ENCODE results near the gene OR5AU1. TPM values are rescaled to one million over a fixed set of nuclear protein-coding genes. Genes with fewer than 3 reads are reported as not detected.
A peak's percentile ranks its signal among the peaks of the same experiment; 100 is the strongest.
"Not testable (repeated sequence)": the region's sequence is repeated elsewhere in the genome, so short reads cannot be mapped to it uniquely, and the experiment has no call there.

OR5AU1 gene
- total and polyA plus RNA-seq, 9 donors, result 0.01 to 0.06 (median 0.03) TPM; not detected in 3

DNA sequence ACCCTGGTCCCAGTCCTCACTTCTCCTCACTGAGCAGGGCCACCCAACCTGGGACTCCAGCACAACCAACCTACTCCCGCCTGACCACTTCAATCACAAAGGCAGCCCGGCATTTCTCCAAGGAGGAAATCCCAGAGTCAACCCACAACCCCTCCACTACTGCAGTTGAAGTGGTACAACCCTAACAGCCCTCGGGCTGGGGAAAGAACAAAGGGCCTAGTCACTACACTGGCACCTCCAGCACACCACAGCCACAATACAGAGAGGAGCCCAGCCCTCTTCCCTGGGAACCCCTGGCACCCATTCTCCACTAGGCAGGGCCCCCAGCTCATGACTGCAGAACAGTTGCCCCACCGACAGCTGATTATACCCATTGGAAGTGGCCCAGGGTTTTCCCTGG, 13.7 kb upstream of the OR5AU1 start:
- H3K4me3 ChIP-seq (ENCODE audit: low read length), result no peak overlapping the region
- H3K9me3 ChIP-seq (replicated peaks; ENCODE audit: control insufficient read depth, low read depth, low read length), result no peaks in the 10 kb centered on the region
- H3K36me3 ChIP-seq (ENCODE audit: control insufficient read depth, insufficient read depth, low read length), result no peaks in the 10 kb centered on the region
- H3K27me3 ChIP-seq (ENCODE audit: control insufficient read depth, insufficient read depth, low read length), result peaks cover 5% of the 10 kb centered on the region
- DNase-seq, result no peak
- 81% methylated on average over 4 of the region's 4 CpGs for WGBS (ENCODE audit: insufficient coverage)
- H3K4me1 ChIP-seq (ENCODE audit: control insufficient read depth, insufficient read depth, low read length), result no peaks in the 10 kb centered on the region
- H3K27ac ChIP-seq (ENCODE audit: low read length), result no peak overlapping the region

GRCh38 chr14:21168055-21168454, 12.2 kb upstream of the OR5AU1 start:
- H3K27me3 ChIP-seq (ENCODE audit: control insufficient read depth, insufficient read depth, low read length), result peaks cover 5% of the 10 kb centered on the region
- H3K9me3 ChIP-seq (replicated peaks; ENCODE audit: control insufficient read depth, low read depth, low read length), result no peaks in the 10 kb centered on the region
- H3K4me1 ChIP-seq (ENCODE audit: control insufficient read depth, insufficient read depth, low read length), result no peaks in the 10 kb centered on the region
- H3K4me3 ChIP-seq (ENCODE audit: low read length), result no peak overlapping the region
- no peaks in the 10 kb centered on the region for H3K36me3 ChIP-seq (ENCODE audit: control insufficient read depth, insufficient read depth, low read length)
- WGBS (ENCODE audit: insufficient coverage), result 82% methylated on average over 5 of the region's 8 CpGs
- no peak overlapping the region for H3K27ac ChIP-seq (ENCODE audit: low read length)
- no peak for DNase-seq

- H3K36me3 ChIP-seq (ENCODE audit: control insufficient read depth, insufficient read depth, low read length); H3K27me3 ChIP-seq (ENCODE audit: control insufficient read depth, insufficient read depth, low read length); H3K27ac ChIP-seq (ENCODE audit: low read length); H3K4me1 ChIP-seq (ENCODE audit: control insufficient read depth, insufficient read depth, low read length); H3K4me3 ChIP-seq (ENCODE audit: low read length); H3K9me3 ChIP-seq (replicated peaks; ENCODE audit: control insufficient read depth, low read depth, low read length): not testable (repeated sequence)
- peak; percentile 2 for DNase-seq
- no CpG with 5 or more reads among the region's 1 CpG for WGBS (ENCODE audit: insufficient coverage)
Observed at GRCh38 chr14:21165670-21166069, 9.8 kb upstream of the OR5AU1 start.

- WGBS (ENCODE audit: insufficient coverage), result no CpG with 5 or more reads among the region's 7 CpGs
- not testable (repeated sequence) for DNase-seq; H3K36me3 ChIP-seq (ENCODE audit: control insufficient read depth, insufficient read depth, low read length); H3K4me3 ChIP-seq (ENCODE audit: low read length); H3K27me3 ChIP-seq (ENCODE audit: control insufficient read depth, insufficient read depth, low read length); H3K4me1 ChIP-seq (ENCODE audit: control insufficient read depth, insufficient read depth, low read length); H3K9me3 ChIP-seq (replicated peaks; ENCODE audit: control insufficient read depth, low read depth, low read length); H3K27ac ChIP-seq (ENCODE audit: low read length)
Observed at GRCh38 chr14:21165002-21165605, 9.2 kb upstream of the OR5AU1 start.

GRCh38 chr14:21163871-21164291, 8.0 kb upstream of the OR5AU1 start:
- WGBS (ENCODE audit: insufficient coverage), result 27% methylated on average over 2 of the region's 4 CpGs

DNA sequence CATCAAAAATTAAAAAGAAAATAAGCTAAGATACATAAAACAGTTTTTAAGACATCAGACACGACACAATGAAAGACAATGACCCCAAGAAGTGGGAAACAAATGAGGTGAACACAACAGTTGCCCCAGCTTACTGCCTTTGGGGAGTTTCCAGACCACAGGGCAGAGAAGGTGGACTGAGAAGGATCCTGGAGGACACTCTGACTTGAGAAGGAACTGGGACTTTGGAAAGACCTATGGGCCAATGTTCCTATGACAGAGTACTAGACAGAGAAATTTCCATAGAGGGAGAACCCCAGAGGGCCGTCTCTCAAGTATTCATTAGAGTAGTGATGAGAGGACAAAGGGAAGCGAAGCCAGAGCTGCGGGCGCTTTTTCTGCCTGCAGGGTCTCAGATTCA, 6.2 kb upstream of the OR5AU1 start:
- H3K27me3 ChIP-seq (ENCODE audit: control insufficient read depth, insufficient read depth, low read length), result peaks cover 3% of the 10 kb centered on the region
- no peaks in the 10 kb centered on the region for H3K4me1 ChIP-seq (ENCODE audit: control insufficient read depth, insufficient read depth, low read length)
- no peak overlapping the region for H3K4me3 ChIP-seq (ENCODE audit: low read length)
- WGBS (ENCODE audit: insufficient coverage), result 90% methylated on average over 4 of the region's 5 CpGs
- H3K9me3 ChIP-seq (replicated peaks; ENCODE audit: control insufficient read depth, low read depth, low read length), result no peaks in the 10 kb centered on the region
- DNase-seq, result no peak
- no peak overlapping the region for H3K27ac ChIP-seq (ENCODE audit: low read length)
- no peaks in the 10 kb centered on the region for H3K36me3 ChIP-seq (ENCODE audit: control insufficient read depth, insufficient read depth, low read length)

More at GRCh38 chr14:21163871-21164291, 8.0 kb upstream of the OR5AU1 start:
- DNase-seq, result no peak
- H3K27me3 ChIP-seq (ENCODE audit: control insufficient read depth, insufficient read depth, low read length), result peaks cover 5% of the 10 kb centered on the region
- no peak overlapping the region for H3K27ac ChIP-seq (ENCODE audit: low read length)
- H3K4me1 ChIP-seq (ENCODE audit: control insufficient read depth, insufficient read depth, low read length), result no peaks in the 10 kb centered on the region
- H3K9me3 ChIP-seq (replicated peaks; ENCODE audit: control insufficient read depth, low read depth, low read length), result no peaks in the 10 kb centered on the region
- no peaks in the 10 kb centered on the region for H3K36me3 ChIP-seq (ENCODE audit: control insufficient read depth, insufficient read depth, low read length)
- no peak overlapping the region for H3K4me3 ChIP-seq (ENCODE audit: low read length)

- Histone ChIP-seq H3K36me3 (ENCODE audit: control insufficient read depth, insufficient read depth, low read length) (no peaks in the 10 kb centered on the region), H3K9me3 (replicated peaks; ENCODE audit: control insufficient read depth, low read depth, low read length) (no peaks in the 10 kb centered on the region), H3K4me1 (ENCODE audit: control insufficient read depth, insufficient read depth, low read length) (no peaks in the 10 kb centered on the region), H3K4me3 (ENCODE audit: low read length) (no peak overlapping the region), H3K27me3 (ENCODE audit: control insufficient read depth, insufficient read depth, low read length) (peaks cover 2% of the 10 kb centered on the region), H3K27ac (ENCODE audit: low read length) (no peak overlapping the region)
- 86% methylated on average over 1 of the region's 4 CpGs for WGBS (ENCODE audit: insufficient coverage)
- DNase-seq, result no peak
Observed at GRCh38 chr14:21160061-21160610, 4.3 kb upstream of the OR5AU1 start.

- not testable (repeated sequence) for H3K4me3 ChIP-seq (ENCODE audit: low read length); H3K9me3 ChIP-seq (replicated peaks; ENCODE audit: control insufficient read depth, low read depth, low read length); H3K27me3 ChIP-seq (ENCODE audit: control insufficient read depth, insufficient read depth, low read length); H3K27ac ChIP-seq (ENCODE audit: low read length); H3K4me1 ChIP-seq (ENCODE audit: control insufficient read depth, insufficient read depth, low read length); H3K36me3 ChIP-seq (ENCODE audit: control insufficient read depth, insufficient read depth, low read length); DNase-seq
- no CpG with 5 or more reads among the region's 1 CpG for WGBS (ENCODE audit: insufficient coverage)
Observed at GRCh38 chr14:21158175-21158574, 2.3 kb upstream of the OR5AU1 start.

GRCh38 chr14:21149641-21150367, 6.1 kb downstream of the OR5AU1 start:
- no peaks in the 10 kb centered on the region for H3K4me1 ChIP-seq (ENCODE audit: control insufficient read depth, insufficient read depth, low read length)
- no peak overlapping the region for H3K4me3 ChIP-seq (ENCODE audit: low read length)
- WGBS (ENCODE audit: insufficient coverage), result 81% methylated on average over 3 of the region's 4 CpGs
- peaks cover 8% of the 10 kb centered on the region for H3K9me3 ChIP-seq (replicated peaks; ENCODE audit: control insufficient read depth, low read depth, low read length)
- H3K27ac ChIP-seq (ENCODE audit: low read length), result no peak overlapping the region
- no peak for DNase-seq
- no peaks in the 10 kb centered on the region for H3K27me3 ChIP-seq (ENCODE audit: control insufficient read depth, insufficient read depth, low read length)
- no peaks in the 10 kb centered on the region for H3K36me3 ChIP-seq (ENCODE audit: control insufficient read depth, insufficient read depth, low read length)

DNA sequence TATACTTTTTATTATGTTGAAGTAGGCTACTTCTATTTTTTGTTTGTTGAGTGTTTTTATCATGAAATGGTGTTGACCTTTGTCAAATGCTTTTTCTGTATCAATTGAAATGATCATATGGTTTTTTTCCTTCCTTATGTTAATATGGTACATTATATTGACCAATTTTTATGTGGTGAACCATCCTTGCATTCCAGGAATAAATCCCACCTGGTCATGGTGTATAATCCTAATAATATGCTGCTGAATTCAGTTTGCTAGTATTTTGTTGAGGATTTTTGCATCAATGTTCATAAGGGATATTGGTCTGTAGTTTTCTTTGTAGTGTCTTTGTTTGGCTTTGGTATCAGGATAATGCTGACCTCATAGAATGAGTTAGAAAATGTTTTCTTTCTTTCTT, 10.4 kb downstream of the OR5AU1 start:
- Histone ChIP-seq H3K27me3 (ENCODE audit: control insufficient read depth, insufficient read depth, low read length) (no peaks in the 10 kb centered on the region), H3K4me1 (ENCODE audit: control insufficient read depth, insufficient read depth, low read length) (no peaks in the 10 kb centered on the region)

More for the DNA sequence above, 10.4 kb downstream of the OR5AU1 start:
- no peak for DNase-seq
- Histone ChIP-seq H3K27ac (ENCODE audit: low read length) (no peak overlapping the region), H3K9me3 (replicated peaks; ENCODE audit: control insufficient read depth, low read depth, low read length) (peaks cover 8% of the 10 kb centered on the region), H3K36me3 (ENCODE audit: control insufficient read depth, insufficient read depth, low read length) (no peaks in the 10 kb centered on the region), H3K4me3 (ENCODE audit: low read length) (no peak overlapping the region)

Data from muscle of leg (tissue), 11 donors.